Epithelial cell of proximal tubule (primary cell): Measurements from ENCODE around the gene YIPF6. TPM values are rescaled to one million over a fixed set of nuclear protein-coding genes. Genes with fewer than 3 reads are reported as not detected.
"Not testable (repeated sequence)": the region's sequence is repeated elsewhere in the genome, so short reads cannot be mapped to it uniquely, and the experiment has no call there.

Experiments used
- DNase-seq: peaks from one replicate; pipeline ENCODE4 v3.0.0-alpha.2; 2011; ENCODE audit warnings: low read depth
- H3K4me3 ChIP-seq: 2 replicates; pipeline ENCODE4 v1.5.1; 2011; ENCODE audit warnings: low read depth, mild to moderate bottlenecking, low read length
- total RNA-seq: library from RNA; depleted of rRNA; stranded (reverse); fragments of >200 nt; gene quantifications from 2 replicates; pipeline ENCODE4 v1.2.3, GENCODE V29; 2015
- TF ChIP-seq, protein P1 (sequence below): conservative IDR thresholded peaks from 2 replicates; pipeline ENCODE4 v1.5.1; 2012; ENCODE audit warnings: low read depth, mild to moderate bottlenecking, low read length

YIPF6 gene
- total RNA-seq, 1 donor from 2014 or later = 23.9 TPM

DNA sequence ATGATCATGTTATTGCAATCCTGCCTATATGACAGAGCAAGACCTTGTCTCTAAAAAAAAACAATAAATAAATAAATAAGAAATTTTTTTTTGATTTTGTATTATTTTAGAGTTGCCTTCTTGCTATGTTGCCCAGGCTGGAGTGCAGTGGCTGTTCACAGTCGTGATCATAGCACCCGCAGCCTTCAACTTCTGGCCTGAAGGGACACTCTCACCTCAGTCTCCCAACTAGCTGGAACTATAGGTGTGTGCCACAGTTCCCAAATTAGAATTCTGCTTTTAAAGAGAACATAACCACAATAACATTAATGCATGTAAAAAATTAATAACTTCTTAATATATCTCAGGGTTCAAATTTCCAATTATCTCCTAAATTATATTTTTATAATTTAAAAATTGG lies 7.8 kb downstream of the YIPF6 start:
- TF ChIP-seq, protein P1, sequence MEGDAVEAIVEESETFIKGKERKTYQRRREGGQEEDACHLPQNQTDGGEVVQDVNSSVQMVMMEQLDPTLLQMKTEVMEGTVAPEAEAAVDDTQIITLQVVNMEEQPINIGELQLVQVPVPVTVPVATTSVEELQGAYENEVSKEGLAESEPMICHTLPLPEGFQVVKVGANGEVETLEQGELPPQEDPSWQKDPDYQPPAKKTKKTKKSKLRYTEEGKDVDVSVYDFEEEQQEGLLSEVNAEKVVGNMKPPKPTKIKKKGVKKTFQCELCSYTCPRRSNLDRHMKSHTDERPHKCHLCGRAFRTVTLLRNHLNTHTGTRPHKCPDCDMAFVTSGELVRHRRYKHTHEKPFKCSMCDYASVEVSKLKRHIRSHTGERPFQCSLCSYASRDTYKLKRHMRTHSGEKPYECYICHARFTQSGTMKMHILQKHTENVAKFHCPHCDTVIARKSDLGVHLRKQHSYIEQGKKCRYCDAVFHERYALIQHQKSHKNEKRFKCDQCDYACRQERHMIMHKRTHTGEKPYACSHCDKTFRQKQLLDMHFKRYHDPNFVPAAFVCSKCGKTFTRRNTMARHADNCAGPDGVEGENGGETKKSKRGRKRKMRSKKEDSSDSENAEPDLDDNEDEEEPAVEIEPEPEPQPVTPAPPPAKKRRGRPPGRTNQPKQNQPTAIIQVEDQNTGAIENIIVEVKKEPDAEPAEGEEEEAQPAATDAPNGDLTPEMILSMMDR = no peak
- DNase-seq = no peak
- H3K4me3 ChIP-seq = no peak overlapping the region

DNA sequence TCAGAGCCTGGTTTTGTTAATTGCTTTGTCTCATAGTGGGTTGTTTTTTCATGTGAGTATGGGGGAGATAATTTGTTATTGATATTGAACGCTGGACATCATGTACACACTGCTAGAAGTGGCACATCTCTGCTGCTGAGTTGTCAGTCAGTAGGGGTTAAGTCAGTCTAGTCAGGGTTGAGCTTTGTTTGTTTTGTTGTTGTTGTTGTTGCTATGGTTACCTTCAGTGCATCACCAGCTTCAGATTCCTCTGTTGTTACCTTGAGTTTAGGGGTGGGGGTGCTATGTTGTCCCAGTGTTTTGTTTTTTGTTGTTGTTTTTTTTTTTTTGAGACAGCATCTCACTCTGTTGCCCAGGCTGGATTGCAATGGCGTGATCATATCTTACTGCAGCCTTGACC lies 9.9 kb downstream of the YIPF6 start:
- H3K4me3 ChIP-seq = no peak overlapping the region
- DNase-seq = no peak
- TF ChIP-seq, protein P1 = no peak

DNA sequence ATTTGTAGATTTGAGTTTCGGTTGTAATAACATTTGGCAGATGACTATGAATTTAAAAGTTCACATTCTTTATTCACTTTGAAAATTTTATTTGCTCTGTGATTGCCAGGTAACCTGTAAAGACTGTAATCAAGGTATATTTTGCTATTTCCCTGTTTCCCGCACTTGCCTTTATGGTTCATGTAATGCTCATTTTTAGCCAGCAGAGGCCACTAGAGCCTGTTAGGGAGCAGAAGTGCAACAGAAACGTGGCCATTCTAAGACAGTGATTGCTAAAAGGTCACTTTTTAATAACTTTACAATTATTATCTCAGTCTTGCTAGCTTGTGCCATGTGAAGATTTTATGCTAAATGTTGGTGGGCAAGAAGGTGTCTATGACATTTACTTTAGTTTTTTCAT lies 12.4 kb downstream of the YIPF6 start:
- DNase-seq = no peak
- TF ChIP-seq, protein P1 = peak; percentile 71

DNA sequence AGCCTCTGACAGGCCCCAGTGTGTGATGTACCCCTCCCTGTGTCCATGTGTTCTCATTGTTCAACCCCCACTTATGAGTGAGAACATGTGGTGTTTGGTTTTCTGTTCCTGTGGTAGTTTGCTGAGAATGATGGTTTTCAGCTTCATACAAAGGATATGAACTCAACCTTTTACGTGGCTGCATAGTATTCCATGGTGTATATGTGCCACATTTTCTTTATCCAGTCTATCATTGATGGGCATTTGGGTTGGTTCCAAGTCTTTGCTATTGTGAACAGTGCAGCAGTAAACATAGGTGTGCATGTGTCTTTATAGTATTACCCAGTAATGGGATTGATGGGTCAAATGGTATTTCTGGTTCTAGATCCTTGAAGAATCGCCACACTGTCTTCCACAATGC lies 25.8 kb downstream of the YIPF6 start:
- not testable (repeated sequence) for DNase-seq, H3K4me3 ChIP-seq

More for the DNA sequence above, 12.4 kb downstream of the YIPF6 start:
- no peak overlapping the region for H3K4me3 ChIP-seq

DNA sequence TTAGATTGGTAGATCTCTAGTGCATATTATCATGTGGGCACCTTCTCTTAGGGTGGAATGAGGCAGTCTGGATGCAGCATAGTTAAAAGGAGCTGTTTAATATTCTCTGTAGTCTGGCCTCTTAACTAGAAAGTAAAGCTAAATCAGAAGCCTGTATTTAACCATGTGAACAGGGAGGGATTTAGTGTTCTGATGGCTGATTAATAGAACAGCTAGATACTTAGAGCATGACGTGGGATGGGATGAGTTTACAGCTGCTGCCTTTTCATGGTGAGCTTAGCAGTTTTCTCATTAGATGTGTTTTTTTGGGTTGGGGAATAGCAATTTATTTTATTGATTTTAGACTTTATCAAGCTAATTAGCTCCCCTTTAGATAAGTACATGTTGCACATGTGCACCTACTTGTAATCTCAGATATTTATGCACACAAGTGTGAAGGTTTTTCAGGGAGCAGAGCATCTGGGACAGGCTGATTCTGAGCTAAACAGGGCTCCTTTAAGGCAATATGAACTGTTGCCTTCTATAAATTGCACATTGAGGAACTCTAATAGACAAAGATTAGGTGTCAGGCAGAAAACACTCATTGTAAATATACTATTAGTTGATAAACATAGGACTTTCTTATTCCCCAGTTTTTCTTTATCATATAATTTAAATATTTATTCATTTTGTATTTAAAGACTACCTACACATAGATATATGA lies 34.1 kb downstream of the YIPF6 start:
- no peak for DNase-seq
- no peak overlapping the region for H3K4me3 ChIP-seq
- TF ChIP-seq, protein P1 = no peak

DNA sequence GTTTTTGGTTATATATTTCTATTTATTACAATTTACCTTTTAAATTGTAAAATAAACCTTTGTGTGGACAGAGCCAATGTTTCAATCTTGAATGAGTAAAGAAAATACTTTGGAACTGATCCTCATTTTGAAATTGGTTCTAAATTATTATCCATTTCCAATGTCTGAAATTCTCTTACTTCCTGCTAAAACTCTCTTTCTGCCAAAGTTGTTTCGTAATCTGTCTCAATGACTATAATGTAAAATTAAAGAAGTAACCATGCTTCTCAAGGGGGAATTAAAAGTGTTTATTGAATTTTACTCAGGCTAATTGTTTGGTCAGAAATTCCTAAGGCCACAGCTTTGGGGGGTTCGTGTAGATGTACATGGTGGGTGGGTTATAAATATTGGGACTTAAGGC lies 34.8 kb downstream of the YIPF6 start:
- TF ChIP-seq, protein P1 = no peak
- H3K4me3 ChIP-seq = no peak overlapping the region
- DNase-seq = no peak

DNA sequence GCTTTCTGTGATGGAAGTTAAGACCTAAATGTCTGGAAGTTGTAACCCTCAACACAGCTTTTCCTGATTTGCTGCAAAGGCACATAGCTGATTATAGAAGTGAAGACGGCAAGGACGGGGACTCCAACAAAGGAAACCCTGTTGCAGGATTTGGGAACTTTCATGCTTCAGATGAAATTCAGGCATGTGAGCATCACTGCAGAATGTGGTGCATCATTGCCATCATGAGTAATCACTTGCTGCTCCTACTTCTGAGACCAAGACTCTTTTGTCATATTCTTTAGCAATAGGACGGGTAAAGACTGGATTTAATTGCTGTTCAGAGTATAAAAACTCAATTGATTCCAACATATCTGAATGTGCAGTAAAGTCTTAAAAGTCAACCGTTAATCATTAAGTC lies 35.8 kb downstream of the YIPF6 start:
- H3K4me3 ChIP-seq = no peak overlapping the region
- TF ChIP-seq, protein P1 = no peak
- no peak for DNase-seq

DNA sequence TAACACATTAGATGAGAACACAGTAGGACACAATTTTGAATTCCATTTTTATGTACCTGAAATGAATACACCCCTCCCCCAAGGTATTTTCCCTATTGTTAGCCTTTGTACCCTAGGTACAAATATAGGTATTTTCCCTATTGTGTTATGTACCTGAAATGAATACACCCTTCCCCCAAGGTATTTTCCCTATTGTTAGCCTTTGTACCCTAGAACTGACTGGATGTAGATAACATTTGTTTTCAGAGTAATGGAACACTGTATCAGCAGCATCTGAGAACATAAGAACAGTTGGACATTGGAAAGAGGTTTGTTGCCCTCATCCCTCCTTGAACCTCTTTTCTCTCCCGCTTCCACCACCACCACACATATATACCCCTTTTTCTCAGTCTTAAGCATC lies 37.6 kb downstream of the YIPF6 start:
- DNase-seq = no peak
- TF ChIP-seq, protein P1 = no peak
- H3K4me3 ChIP-seq = no peak overlapping the region
